Measurements from ENCODE around the gene PGGT1B.

PGGT1B gene

DNA sequence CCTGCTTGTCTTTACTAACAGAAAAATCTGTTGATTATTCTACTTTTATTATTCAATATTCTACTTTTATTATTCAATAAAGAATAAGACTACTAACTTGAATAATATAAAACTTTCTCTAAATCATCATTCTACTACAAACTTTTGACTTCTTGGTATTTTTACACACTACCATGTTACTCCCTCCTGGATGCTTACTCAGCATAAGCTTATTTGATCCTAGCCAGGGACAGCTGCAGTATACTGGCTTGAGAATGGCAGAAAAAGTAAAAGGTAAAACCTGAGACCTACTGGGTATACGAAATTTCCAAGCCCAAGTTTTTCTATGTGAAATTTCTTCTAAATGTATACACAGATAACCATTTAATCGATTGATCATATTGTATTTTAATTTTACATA, 26.1 kb downstream of the PGGT1B start:
- Histone ChIP-seq H2BK12ac (ENCODE audit: low read length) (no peak overlapping the region), H2AK5ac (ENCODE audit: low read depth, low read length) (no peak overlapping the region), H3K4me2 (ENCODE audit: insufficient read depth, low read length, poor library complexity, severe bottlenecking) (no peak overlapping the region), H3K27me3 (ENCODE audit: control insufficient read depth in 3 of 3, insufficient read depth in 3 of 3, low read depth in 1 of 3, low read length in 3 of 3) (no peaks in the 10 kb centered on the region), H3K23ac (ENCODE audit: low read depth, low read length, poor library complexity) (no peak overlapping the region), H3K14ac (ENCODE audit: low read length) (no peak overlapping the region), H3K36me3 (replicated peaks in 1 of 2; ENCODE audit: control insufficient read depth in 2 of 2, insufficient read depth in 2 of 2, low read length in 2 of 2) (peaks cover 0 to 85% of the 10 kb centered on the region in 2 donors), H2BK120ac (ENCODE audit: low read depth, low read length) (no peak overlapping the region), H3K4me3 (ENCODE audit: low read length in 2 of 2) (no peak overlapping the region), H2BK15ac (ENCODE audit: low read length) (no peak overlapping the region), H3K79me1 (ENCODE audit: low read depth, low read length) (no peaks in the 10 kb centered on the region), H2AFZ (ENCODE audit: low read length) (no peak overlapping the region), H3K18ac (ENCODE audit: low read length) (no peak overlapping the region), H4K91ac (ENCODE audit: low read depth, low read length, poor library complexity) (no peak overlapping the region), H4K8ac (ENCODE audit: low read depth, low read length) (no peak overlapping the region), H3K9me3 (replicated peaks in 1 of 2; ENCODE audit: control insufficient read depth in 2 of 2, insufficient read depth in 1 of 2, low read depth in 1 of 2, low read length in 2 of 2) (no peaks in the 10 kb centered on the region), H3K9ac (ENCODE audit: low read depth, low read length, poor library complexity) (no peak overlapping the region), H3K4ac (ENCODE audit: low read length) (no peak overlapping the region), H3K27ac (replicated peaks; ENCODE audit: low read length) (no peak overlapping the region), H2BK5ac (ENCODE audit: low read length) (no peak overlapping the region), H3K4me1 (ENCODE audit: control insufficient read depth in 2 of 2, insufficient read depth in 1 of 2, low read depth in 1 of 2, low read length in 2 of 2) (no peaks in the 10 kb centered on the region)
- WGBS, 2 donors (ENCODE audit: extremely low coverage in 2 of 2, insufficient read length in 2 of 2, insufficient replicate concordance in 1 of 2), result no CpG with 5 or more reads among the region's 2 CpGs
- DNase-seq (ENCODE audit: low spot score), result no peak

DNA sequence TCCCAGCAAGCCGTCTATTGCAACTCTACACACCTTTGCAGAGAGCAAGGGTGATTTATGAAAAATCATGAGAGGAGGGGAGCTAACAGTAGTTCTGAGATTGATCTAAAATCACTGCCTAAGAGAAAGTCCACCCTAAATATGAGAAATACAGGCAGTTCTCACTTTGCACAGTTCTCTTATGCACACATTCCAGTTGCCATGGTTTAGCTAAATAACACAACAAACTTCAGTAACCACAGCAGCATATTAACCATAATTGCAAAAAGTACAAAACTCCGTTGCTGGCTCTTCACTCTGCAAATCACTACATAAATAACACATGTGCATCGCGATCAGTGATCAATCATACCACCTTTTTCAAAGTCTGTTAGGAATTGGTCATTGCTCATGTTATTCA, 31.1 kb downstream of the PGGT1B start:
- Histone ChIP-seq H3K4me3 (ENCODE audit: low read length in 2 of 2) (no peak overlapping the region), H2BK120ac (ENCODE audit: low read depth, low read length) (no peak overlapping the region), H2BK15ac (ENCODE audit: low read length) (no peak overlapping the region), H3K4me1 (ENCODE audit: control insufficient read depth in 2 of 2, insufficient read depth in 1 of 2, low read depth in 1 of 2, low read length in 2 of 2) (no peaks in the 10 kb centered on the region), H2BK5ac (ENCODE audit: low read length) (no peak overlapping the region), H3K9me3 (replicated peaks in 1 of 2; ENCODE audit: control insufficient read depth in 2 of 2, insufficient read depth in 1 of 2, low read depth in 1 of 2, low read length in 2 of 2) (no peaks in the 10 kb centered on the region), H3K4me2 (ENCODE audit: insufficient read depth, low read length, poor library complexity, severe bottlenecking) (no peak overlapping the region), H4K91ac (ENCODE audit: low read depth, low read length, poor library complexity) (no peak overlapping the region), H2AFZ (ENCODE audit: low read length) (no peak overlapping the region), H3K79me1 (ENCODE audit: low read depth, low read length) (no peaks in the 10 kb centered on the region), H3K27ac (replicated peaks; ENCODE audit: low read length) (no peak overlapping the region), H3K23ac (ENCODE audit: low read depth, low read length, poor library complexity) (no peak overlapping the region), H3K18ac (ENCODE audit: low read length) (no peak overlapping the region), H3K27me3 (ENCODE audit: control insufficient read depth in 3 of 3, insufficient read depth in 3 of 3, low read depth in 1 of 3, low read length in 3 of 3) (no peaks in the 10 kb centered on the region), H3K4ac (ENCODE audit: low read length) (no peak overlapping the region), H3K36me3 (replicated peaks in 1 of 2; ENCODE audit: control insufficient read depth in 2 of 2, insufficient read depth in 2 of 2, low read length in 2 of 2) (peaks cover 3 to 86% of the 10 kb centered on the region in 2 donors), H2BK12ac (ENCODE audit: low read length) (no peak overlapping the region), H3K14ac (ENCODE audit: low read length) (no peak overlapping the region), H4K8ac (ENCODE audit: low read depth, low read length) (no peak overlapping the region), H3K9ac (ENCODE audit: low read depth, low read length, poor library complexity) (no peak overlapping the region), H2AK5ac (ENCODE audit: low read depth, low read length) (no peak overlapping the region)
- DNase-seq (ENCODE audit: low spot score), result no peak
- WGBS, 2 donors (ENCODE audit: extremely low coverage in 2 of 2, insufficient read length in 2 of 2, insufficient replicate concordance in 1 of 2), result no CpG with 5 or more reads among the region's 4 CpGs

DNA sequence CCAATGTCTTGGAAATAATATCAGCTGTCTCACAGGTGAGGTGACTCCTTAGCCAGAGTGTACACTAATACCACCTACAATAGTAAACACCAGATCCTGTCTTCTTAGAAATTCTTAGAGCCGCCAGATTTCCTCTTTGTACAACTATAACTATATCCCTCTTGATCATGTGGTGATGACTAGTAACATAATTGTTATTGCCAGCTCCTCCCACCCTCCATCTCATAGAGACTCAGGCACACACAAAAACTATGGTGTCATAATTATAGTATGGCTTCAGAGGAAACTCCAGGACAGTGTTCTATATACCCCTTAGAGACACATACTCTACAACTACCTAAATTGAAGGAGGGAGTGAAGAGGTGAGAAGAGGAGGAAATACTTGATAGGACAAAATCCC, 33.1 kb downstream of the PGGT1B start:
- no CpG with 5 or more reads among the region's 1 CpG for WGBS, 2 donors (ENCODE audit: extremely low coverage in 2 of 2, insufficient read length in 2 of 2, insufficient replicate concordance in 1 of 2)
- no peak overlapping the region for H2BK12ac ChIP-seq (ENCODE audit: low read length)
- no peak overlapping the region for H3K4me3 ChIP-seq (ENCODE audit: low read length in 2 of 2)
- peaks cover 3 to 76% of the 10 kb centered on the region in 2 donors for H3K36me3 ChIP-seq (replicated peaks in 1 of 2; ENCODE audit: control insufficient read depth in 2 of 2, insufficient read depth in 2 of 2, low read length in 2 of 2)
- H2BK120ac ChIP-seq (ENCODE audit: low read depth, low read length), result no peak overlapping the region
- H3K4me1 ChIP-seq (ENCODE audit: control insufficient read depth in 2 of 2, insufficient read depth in 1 of 2, low read depth in 1 of 2, low read length in 2 of 2), result no peaks in the 10 kb centered on the region
- no peak overlapping the region for H2AFZ ChIP-seq (ENCODE audit: low read length)
- no peak overlapping the region for H3K9ac ChIP-seq (ENCODE audit: low read depth, low read length, poor library complexity)
- no peak overlapping the region for H3K18ac ChIP-seq (ENCODE audit: low read length)
- no peaks in the 10 kb centered on the region for H3K9me3 ChIP-seq (replicated peaks in 1 of 2; ENCODE audit: control insufficient read depth in 2 of 2, insufficient read depth in 1 of 2, low read depth in 1 of 2, low read length in 2 of 2)
- H2BK15ac ChIP-seq (ENCODE audit: low read length), result no peak overlapping the region
- H3K79me1 ChIP-seq (ENCODE audit: low read depth, low read length), result no peaks in the 10 kb centered on the region
- no peak overlapping the region for H4K8ac ChIP-seq (ENCODE audit: low read depth, low read length)
- no peak overlapping the region for H3K23ac ChIP-seq (ENCODE audit: low read depth, low read length, poor library complexity)
- H3K4me2 ChIP-seq (ENCODE audit: insufficient read depth, low read length, poor library complexity, severe bottlenecking), result no peak overlapping the region
- H3K27ac ChIP-seq (replicated peaks; ENCODE audit: low read length), result no peak overlapping the region
- no peaks in the 10 kb centered on the region for H3K27me3 ChIP-seq (ENCODE audit: control insufficient read depth in 3 of 3, insufficient read depth in 3 of 3, low read depth in 1 of 3, low read length in 3 of 3)
- H3K14ac ChIP-seq (ENCODE audit: low read length), result no peak overlapping the region
- no peak overlapping the region for H2BK5ac ChIP-seq (ENCODE audit: low read length)
- no peak overlapping the region for H3K4ac ChIP-seq (ENCODE audit: low read length)
- no peak overlapping the region for H2AK5ac ChIP-seq (ENCODE audit: low read depth, low read length)
- no peak for DNase-seq (ENCODE audit: low spot score)
- H4K91ac ChIP-seq (ENCODE audit: low read depth, low read length, poor library complexity), result no peak overlapping the region

DNA sequence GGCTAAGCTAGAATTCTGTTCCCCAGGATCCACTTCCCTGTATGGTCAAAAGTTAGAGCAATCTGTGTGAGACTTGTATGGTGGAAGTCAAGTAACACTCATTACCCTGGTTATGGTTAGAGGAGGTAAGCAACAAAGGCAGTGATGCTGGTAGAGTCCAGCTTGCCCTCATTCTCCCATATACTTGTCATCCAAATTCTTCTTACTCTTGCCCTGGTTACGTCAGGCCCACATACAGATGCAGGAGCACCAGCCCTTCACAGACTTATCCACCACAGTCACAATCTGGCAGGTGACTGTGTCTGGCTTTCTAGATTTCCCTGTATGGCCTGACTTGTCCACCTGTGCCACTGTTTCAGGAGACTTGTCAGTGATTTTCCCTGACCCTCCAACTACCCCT, 35.4 kb downstream of the PGGT1B start:
- Histone ChIP-seq H3K4me2 (ENCODE audit: insufficient read depth, low read length, poor library complexity, severe bottlenecking) (no peak overlapping the region), H3K18ac (ENCODE audit: low read length) (no peak overlapping the region), H3K14ac (ENCODE audit: low read length) (no peak overlapping the region), H2AK5ac (ENCODE audit: low read depth, low read length) (no peak overlapping the region), H3K4me3 (ENCODE audit: low read length in 2 of 2) (no peak overlapping the region), H3K23ac (ENCODE audit: low read depth, low read length, poor library complexity) (no peak overlapping the region), H4K8ac (ENCODE audit: low read depth, low read length) (no peak overlapping the region), H3K36me3 (replicated peaks in 1 of 2; ENCODE audit: control insufficient read depth in 2 of 2, insufficient read depth in 2 of 2, low read length in 2 of 2) (peaks cover 3 to 70% of the 10 kb centered on the region in 2 donors), H2BK120ac (ENCODE audit: low read depth, low read length) (no peak overlapping the region), H2AFZ (ENCODE audit: low read length) (no peak overlapping the region), H4K91ac (ENCODE audit: low read depth, low read length, poor library complexity) (no peak overlapping the region), H3K79me1 (ENCODE audit: low read depth, low read length) (no peaks in the 10 kb centered on the region), H3K4ac (ENCODE audit: low read length) (no peak overlapping the region), H2BK12ac (ENCODE audit: low read length) (no peak overlapping the region), H2BK15ac (ENCODE audit: low read length) (no peak overlapping the region), H3K27me3 (ENCODE audit: control insufficient read depth in 3 of 3, insufficient read depth in 3 of 3, low read depth in 1 of 3, low read length in 3 of 3) (no peaks in the 10 kb centered on the region), H3K9ac (ENCODE audit: low read depth, low read length, poor library complexity) (no peak overlapping the region), H2BK5ac (ENCODE audit: low read length) (no peak overlapping the region), H3K9me3 (replicated peaks in 1 of 2; ENCODE audit: control insufficient read depth in 2 of 2, insufficient read depth in 1 of 2, low read depth in 1 of 2, low read length in 2 of 2) (no peaks in the 10 kb centered on the region), H3K4me1 (ENCODE audit: control insufficient read depth in 2 of 2, insufficient read depth in 1 of 2, low read depth in 1 of 2, low read length in 2 of 2) (no peaks in the 10 kb centered on the region), H3K27ac (replicated peaks; ENCODE audit: low read length) (no peak overlapping the region)
- WGBS, 2 donors (ENCODE audit: extremely low coverage in 2 of 2, insufficient read length in 2 of 2, insufficient replicate concordance in 1 of 2), result no CpG with 5 or more reads among the region's 1 CpG
- no peak for DNase-seq (ENCODE audit: low spot score)
